Activated naive CD4-positive, alpha-beta T cell (primary cell): ENCODE data around the gene HLA-DOB.

Experiments used
- DNase-seq, 4 experiments: peaks; one replicate each; lab custom pipeline; 2025; lab: John Stamatoyannopoulos, UW

The HLA-DOB gene

GRCh38 chr6:32816746-32817204 lies at the start of gene HLA-DOB:
HLA-DOB (minus strand) TSS chr6:32817002; CDS start chr6:32816951, 51 bp downstream.
- no peak for DNase-seq

- no peak for DNase-seq
Observed at GRCh38 chr6:32865724-32866443, 49.1 kb upstream of the HLA-DOB start.

GRCh38 chr6:32862725-32863124 lies 45.9 kb upstream of the HLA-DOB start:
- DNase-seq: no peak

GRCh38 chr6:32860674-32861073 lies 43.9 kb upstream of the HLA-DOB start:
- no peak for DNase-seq

DNA sequence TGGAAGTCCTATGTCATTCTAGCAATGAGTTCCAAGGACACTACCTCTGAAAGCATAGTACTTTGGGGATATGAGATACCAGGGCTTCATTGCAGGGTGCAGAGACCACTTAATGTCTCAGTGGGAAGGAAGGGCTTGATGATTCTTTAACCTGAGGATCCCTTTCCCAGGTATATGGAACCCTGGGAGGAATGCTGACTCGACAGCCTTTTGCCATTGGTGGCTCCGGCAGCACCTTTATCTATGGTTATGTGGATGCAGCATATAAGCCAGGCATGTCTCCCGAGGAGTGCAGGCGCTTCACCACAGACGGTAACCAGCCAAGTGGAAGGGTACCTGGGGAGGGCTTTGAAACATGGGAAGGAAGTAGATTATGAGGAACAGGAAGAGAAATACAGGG lies 41.4 kb upstream of the HLA-DOB start:
- no peak for DNase-seq

DNA sequence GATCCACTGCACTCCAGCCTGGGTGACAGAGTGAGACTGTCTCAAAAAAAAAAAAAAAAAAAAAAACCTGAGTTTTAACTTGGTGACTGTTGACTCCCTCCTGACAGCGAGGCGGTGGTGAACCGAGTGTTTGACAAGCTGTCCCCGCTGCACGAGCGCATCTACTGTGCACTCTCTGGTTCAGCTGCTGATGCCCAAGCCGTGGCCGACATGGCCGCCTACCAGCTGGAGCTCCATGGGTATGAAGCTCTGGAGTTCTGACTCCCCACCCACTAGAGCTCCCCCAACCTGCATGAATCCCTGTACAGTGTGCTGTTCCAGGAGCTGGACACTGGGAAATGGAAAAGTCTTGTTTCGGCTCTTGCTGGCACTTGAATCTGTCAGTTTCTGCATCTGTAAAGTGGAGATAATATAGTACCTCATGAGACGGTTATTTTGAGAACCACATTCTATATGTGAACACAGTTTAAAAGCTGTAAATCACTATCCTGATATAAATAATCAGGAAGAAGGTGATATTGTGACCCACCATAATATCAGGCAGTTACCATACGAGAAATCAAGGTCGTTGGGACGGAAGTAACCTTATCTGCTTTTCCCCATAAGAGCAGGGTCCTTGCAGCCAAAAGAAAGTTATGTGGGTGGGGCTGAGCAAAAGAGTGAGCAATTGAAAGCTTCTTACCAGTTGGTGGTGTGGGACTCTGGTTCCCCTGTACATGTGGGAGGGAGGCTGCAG lies 40.5 kb upstream of the HLA-DOB start:
- no peak for DNase-seq

- DNase-seq: no peak
Observed at GRCh38 chr6:32855467-32856174, 38.8 kb upstream of the HLA-DOB start.

DNA sequence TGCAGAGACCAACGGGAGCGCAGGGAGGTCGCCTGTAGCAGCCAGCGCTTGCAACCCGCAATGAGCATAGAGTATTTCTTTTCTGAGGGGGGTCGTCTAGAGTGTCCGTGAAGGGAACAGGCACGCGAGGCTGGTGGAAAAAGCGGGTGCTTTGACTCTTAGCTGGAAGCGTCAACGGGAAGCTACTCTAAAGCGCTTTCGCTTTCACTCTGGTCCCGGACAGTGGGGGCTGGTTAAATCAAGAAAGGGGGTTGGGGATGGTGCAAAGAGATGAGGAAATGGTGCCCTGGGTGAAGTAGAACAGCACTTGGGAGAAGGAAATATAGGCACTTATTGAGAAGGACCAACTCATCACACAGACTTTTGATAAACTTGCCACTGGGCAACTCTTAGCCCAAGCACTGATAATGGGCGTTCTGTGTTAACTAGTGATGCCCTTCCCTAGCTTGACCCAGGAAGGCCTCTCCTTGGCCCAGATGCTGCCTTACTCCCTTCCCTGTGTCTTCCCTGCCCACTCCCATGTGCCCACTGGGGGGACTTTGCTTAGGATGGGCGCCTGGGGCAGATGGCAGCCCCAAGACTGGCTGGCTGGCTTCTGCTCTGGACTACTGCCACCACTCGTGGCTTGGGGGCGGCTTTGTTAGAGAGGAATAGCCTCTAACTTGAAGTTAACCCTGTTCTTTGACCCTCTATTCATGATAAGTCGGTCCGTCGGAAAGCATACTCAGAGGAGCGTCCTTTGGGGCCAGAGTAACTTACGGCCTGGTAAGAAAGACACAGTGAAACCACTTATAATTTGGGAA lies 37.8 kb upstream of the HLA-DOB start:
- DNase-seq: peak in 2 of 4 experiments; percentile 47 to 50

- DNase-seq: peak; percentile 91 to 95 (median 92)
Observed at GRCh38 chr6:32853541-32854375, 37.0 kb upstream of the HLA-DOB start, which contains the start of the genes PSMB9 and TAP1. PSMB9 (plus strand) TSS chr6:32854192; CDS start chr6:32854230, 38 bp downstream. TAP1 (minus strand) TSS chr6:32853704; CDS start chr6:32853636, 68 bp downstream.

DNA sequence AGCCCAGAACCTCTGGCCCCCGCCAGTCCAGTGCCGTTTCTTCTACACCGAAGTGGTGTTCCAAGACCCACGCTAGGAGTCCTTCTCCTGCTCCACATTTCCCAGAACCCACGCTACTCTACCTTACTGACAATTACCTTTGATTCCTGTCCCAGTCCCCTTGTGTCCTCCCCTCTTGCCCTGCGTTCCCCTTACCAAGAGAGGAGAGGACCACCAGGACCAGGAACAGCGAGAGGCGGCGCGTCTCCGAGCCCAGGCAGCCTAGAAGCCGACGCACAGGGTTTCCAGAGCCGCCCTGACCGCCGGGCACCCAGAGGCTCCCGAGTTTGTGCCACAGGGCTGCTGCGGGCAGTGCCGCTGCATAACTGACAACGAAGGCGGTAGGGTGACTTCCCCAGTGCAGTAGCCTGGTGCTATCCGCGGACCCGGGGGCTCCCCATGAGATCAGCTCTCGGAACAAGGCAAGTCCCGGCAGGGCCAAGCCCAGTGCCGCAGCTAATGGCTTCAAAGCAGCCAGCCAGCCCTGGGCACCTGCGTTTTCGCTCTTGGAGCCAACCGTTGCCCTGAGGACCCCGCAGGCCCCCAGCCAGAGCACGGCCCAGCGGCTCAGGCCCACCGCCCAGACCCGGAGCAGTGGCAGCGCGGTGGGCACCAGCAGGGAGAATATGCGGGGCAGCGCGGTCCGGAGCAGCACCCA lies 36.2 kb upstream of the HLA-DOB start:
- DNase-seq: peak; percentile 35 to 53 (median 50)

GRCh38 chr6:32852018-32852843 lies 35.4 kb upstream of the HLA-DOB start:
- DNase-seq: no peak

DNA sequence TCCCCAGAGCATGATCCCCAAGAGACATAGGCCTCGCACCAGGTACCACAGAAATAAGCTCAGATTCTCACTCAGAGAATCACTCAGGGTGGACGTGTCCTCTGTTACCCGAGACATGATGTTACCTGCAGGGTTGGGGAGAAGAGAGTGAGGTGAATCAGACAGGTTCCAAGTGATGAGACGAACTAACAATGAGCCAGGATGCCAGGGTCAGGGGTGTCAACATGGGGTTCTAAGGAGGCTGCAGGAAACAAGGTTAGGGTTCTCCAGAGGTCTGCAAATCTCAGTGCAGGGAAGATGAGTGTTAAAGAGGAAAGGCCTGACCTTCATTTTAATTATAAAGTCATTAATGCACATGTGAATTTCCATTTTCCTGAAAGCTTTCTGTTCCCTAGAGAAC lies 34.2 kb upstream of the HLA-DOB start:
- no peak for DNase-seq

- no peak for DNase-seq
Observed at GRCh38 chr6:32849126-32849525, 32.3 kb upstream of the HLA-DOB start.

GRCh38 chr6:32847795-32848194 lies 31.0 kb upstream of the HLA-DOB start:
- no peak for DNase-seq

DNA sequence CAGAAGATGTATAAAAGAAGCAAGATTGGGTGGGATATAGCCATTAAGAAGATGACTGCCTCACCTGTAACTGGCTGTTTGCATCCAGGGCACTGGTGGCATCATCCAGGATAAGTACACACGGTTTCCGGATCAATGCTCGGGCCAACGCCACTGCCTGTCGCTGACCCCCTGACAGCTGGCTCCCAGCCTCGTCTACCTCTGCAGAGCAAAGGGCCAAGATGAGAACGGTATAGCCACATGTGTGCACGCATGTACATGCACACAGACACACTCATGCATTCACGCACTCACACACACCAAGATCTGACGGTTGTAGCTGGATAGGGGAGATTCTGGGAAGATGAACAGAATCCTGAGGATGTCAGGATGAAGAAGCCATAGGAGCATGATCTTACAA lies 30.2 kb upstream of the HLA-DOB start:
- DNase-seq: no peak

- DNase-seq: no peak
Observed at GRCh38 chr6:32845384-32845884, 28.6 kb upstream of the HLA-DOB start.

- no peak for DNase-seq
Observed at GRCh38 chr6:32844839-32845383, 28.1 kb upstream of the HLA-DOB start.

DNA sequence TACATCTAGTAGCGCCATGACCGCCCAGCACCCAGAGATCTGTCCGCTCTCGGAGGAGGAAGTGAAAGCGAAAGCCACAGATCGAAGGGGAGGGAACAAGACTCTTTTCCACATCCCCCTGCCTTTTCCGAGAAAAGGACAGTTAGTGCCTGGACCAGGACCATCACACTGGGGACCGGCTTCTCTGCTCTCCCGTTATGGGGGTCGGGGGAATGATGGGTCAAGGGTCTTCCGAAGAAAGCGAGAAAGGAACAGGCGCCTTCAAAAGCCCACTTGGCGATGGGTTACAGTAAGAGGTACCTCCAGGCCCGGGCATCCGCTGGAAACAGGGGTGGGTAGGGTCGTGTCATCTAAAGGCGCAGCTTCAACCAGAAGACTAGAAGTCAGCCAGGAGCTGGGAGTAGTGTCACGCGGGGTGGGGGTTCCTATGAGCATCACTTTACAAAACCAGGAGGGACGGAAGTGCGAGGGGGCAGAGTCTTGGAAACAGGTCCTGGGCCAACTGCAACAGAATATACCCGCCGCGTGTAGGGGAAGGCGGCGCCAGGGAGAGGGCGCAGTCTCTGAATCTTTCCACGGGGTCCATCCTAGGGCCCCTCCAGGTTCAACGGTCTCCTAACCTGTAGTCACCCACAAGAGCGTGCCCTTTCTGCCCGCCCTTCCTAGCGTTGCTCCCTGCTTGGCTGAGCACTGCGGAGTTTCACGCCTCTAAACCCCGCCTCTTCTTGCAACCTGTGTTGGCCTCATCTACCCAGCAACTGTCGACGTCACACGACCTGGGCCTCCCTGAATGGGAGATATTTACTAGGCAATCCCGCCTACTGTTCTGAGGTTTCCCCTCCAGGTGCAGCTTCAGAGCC lies 27.4 kb upstream of the HLA-DOB start, which contains the start of gene PSMB8:
TSS of gene PSMB8 (minus strand) at position 69 of the 860 bp plus-strand sequence. CDS start at position 18, 51 bp downstream.
- DNase-seq: peak; percentile 81 to 98 (median 96)
